B cell (primary cell): Measurements from ENCODE around the gene CCDC91. TPM values are rescaled to one million over a fixed set of nuclear protein-coding genes. Genes with fewer than 3 reads are reported as not detected.

ENCODE experiments used
- ATAC-seq: fragments of 200-7000 bp; cut with Tn5 transposase; one replicate; pipeline ENCODE4 v1.10.0; 2021; ENCODE audit warnings: low read depth, mild to moderate bottlenecking, moderate number of reproducible peaks, moderate library complexity
- CTCF ChIA-PET: fragments of 350-600 bp; sonication (Branson Sonifier 250); formaldehyde crosslinking; loops from one replicate; lab custom pipeline; 2021; ENCODE audit warnings: antibody characterized with exemption, inconsistent platforms; lab: Charles Lee
- POLR2A ChIA-PET: fragments of 350-600 bp; sonication (Branson Sonifier 250); formaldehyde crosslinking; loops from one replicate; lab custom pipeline; 2021; ENCODE audit warnings: antibody characterized with exemption; lab: Charles Lee
- DNase-seq: peaks from one replicate; pipeline ENCODE4 v3.0.0; 2013
- H2AFZ ChIP-seq: 2 replicates; pipeline ENCODE4 v1.6.1; 2012; ENCODE audit warnings: mild to moderate bottlenecking, low read depth, low read length; ENCODE audit not compliant: insufficient read depth, poor library complexity, severe bottlenecking
- H3K27ac ChIP-seq, 2 donors: 1 replicate in 1 of 2; 2 replicates in 1 of 2; pipeline ENCODE4 v1.5.1; 2012 to 2013; ENCODE audit warnings: low read length in 2 of 2, mild to moderate bottlenecking in 2 of 2, moderate library complexity in 1 of 2
- H3K27me3 ChIP-seq, 4 experiments: fragments of 200-600 bp in 1 of 4; sonication (generic) in 1 of 4; replicated peaks in 1 of 4; 1 replicate in 2 of 4; 2 replicates in 2 of 4; pipeline versions ENCODE4 v1.6.1 to v1.7.0; 2013 to 2016; ENCODE audit warnings: low read length in 3 of 4, mild to moderate bottlenecking in 2 of 4, mixed read lengths in 1 of 4, moderate library complexity in 1 of 4; ENCODE audit not compliant: insufficient read depth in 4 of 4, control insufficient read depth in 3 of 4; ENCODE audit errors: control extremely low read depth in 1 of 4
- H3K36me3 ChIP-seq, 2 experiments: replicated peaks in 1 of 2; 1 replicate in 1 of 2; 2 replicates in 1 of 2; pipeline versions ENCODE4 v1.6.1 to v1.7.1; 2013; ENCODE audit warnings: low read length in 1 of 2; ENCODE audit not compliant: insufficient read depth in 2 of 2, control insufficient read depth in 1 of 2; ENCODE audit errors: control extremely low read depth in 1 of 2, extremely low read depth in 1 of 2
- H3K4me1 ChIP-seq, 2 donors: fragments of 200-600 bp in 1 of 2; sonication (generic) in 1 of 2; 1 replicate in 1 of 2; 2 replicates in 1 of 2; pipeline versions ENCODE4 v1.5.1 to v1.6.1; 2013 to 2017; ENCODE audit warnings: low read length in 2 of 2; ENCODE audit not compliant: control insufficient read depth in 2 of 2, insufficient read depth in 2 of 2
- H3K4me2 ChIP-seq: replicated peaks from 2 replicates; pipeline ENCODE3; 2012; ENCODE audit warnings: mild to moderate bottlenecking, low read depth, low read length; ENCODE audit not compliant: poor library complexity, severe bottlenecking
- H3K4me3 ChIP-seq, 5 experiments: fragments of 200-600 bp in 1 of 5; sonication (generic) in 1 of 5; 1 replicate in 3 of 5; 2 replicates in 2 of 5; pipeline versions ENCODE4 v1.5.1 to v1.7.0; 2011 to 2016; ENCODE audit warnings: low read length in 4 of 5, mild to moderate bottlenecking in 4 of 5, low read depth in 2 of 5, control low read depth in 1 of 5, moderate library complexity in 1 of 5; ENCODE audit not compliant: insufficient read depth in 1 of 5; ENCODE audit errors: control extremely low read depth in 1 of 5, extremely low read depth in 1 of 5
- H3K79me2 ChIP-seq: fragments of 200-600 bp; sonication (generic); one replicate; pipeline ENCODE4 v1.6.0; 2016; ENCODE audit warnings: low read length; ENCODE audit not compliant: control insufficient read depth, insufficient read depth
- H3K9ac ChIP-seq: fragments of 200-600 bp; sonication (generic); 2 replicates; pipeline ENCODE4 v1.6.1; 2017; ENCODE audit warnings: mild to moderate bottlenecking, low read length, moderate library complexity
- H3K9me3 ChIP-seq, 3 donors: one replicate each; pipeline versions ENCODE4 v1.6.1 to v1.7.1; 2013; ENCODE audit warnings: low read length in 2 of 3; ENCODE audit not compliant: control insufficient read depth in 2 of 3, insufficient read depth in 1 of 3; ENCODE audit errors: control extremely low read depth in 1 of 3
- H4K20me1 ChIP-seq: 2 replicates; pipeline ENCODE4 v1.6.0; 2012; ENCODE audit warnings: mild to moderate bottlenecking, low read length; ENCODE audit not compliant: insufficient read depth, control insufficient read depth, poor library complexity, severe bottlenecking
- H3K27ac Mint-ChIP-seq: one replicate; pipeline ENCODE4 v1.8.0; 2021; ENCODE audit warnings: mixed read lengths
- H3K27me3 Mint-ChIP-seq: one replicate; pipeline ENCODE4 v1.8.0; 2021; ENCODE audit warnings: mixed read lengths
- H3K4me1 Mint-ChIP-seq: one replicate; pipeline ENCODE4 v1.8.0; 2021; ENCODE audit warnings: mixed read lengths
- H3K4me3 Mint-ChIP-seq: one replicate; pipeline ENCODE4 v1.8.0; 2021; ENCODE audit warnings: mixed read lengths
- H3K9me3 Mint-ChIP-seq: one replicate; pipeline ENCODE4 v1.8.0; 2022; ENCODE audit warnings: mixed read lengths; ENCODE audit not compliant: insufficient read depth
- EZH2 ChIP-seq: IDR thresholded peaks from 2 replicates; pipeline ENCODE4 v1.6.1; 2012; ENCODE audit warnings: borderline replicate concordance, low read depth, mild to moderate bottlenecking, moderate library complexity, low read length; ENCODE audit not compliant: insufficient read depth, poor library complexity, severe bottlenecking
- WGBS: methylation state at CpG from one replicate; pipeline ENCODE4 v1.1.5; 2013; ENCODE audit warnings: missing lambda C conversion rate; ENCODE audit not compliant: insufficient coverage; 5-methylcytosine and 5-hydroxymethylcytosine counted together
- intact Hi-C: fragments of 100-400 bp; cut with micrococcal nuclease; formaldehyde crosslinking; loops from one replicate; pipeline ENCODE4 v1.10.0; 2022
- polyA plus RNA-seq: library from polyadenylated mRNA; depleted of rRNA; stranded (reverse); fragments of >200 nt; gene quantifications from 2 replicates; pipeline ENCODE4 v1.2.3, GENCODE V29; 2012
- total RNA-seq, 2 donors: library from RNA; stranded (reverse); fragments of 120-200 nt in 1 of 2; gene quantifications; 1 replicate in 1 of 2; 2 replicates in 1 of 2; pipeline versions ENCODE4 v1.2.3 to v1.2.4, GENCODE V29; 2013 to 2022
- TF ChIP-seq, protein P1 (sequence below): fragments of 200-600 bp; IDR thresholded peaks from one replicate; pipeline ENCODE4 v1.8.0; 2022; ENCODE audit warnings: antibody characterized with exemption, mild to moderate bottlenecking

The CCDC91 gene
- total and polyA plus RNA-seq, 2 donors (not counting 1 experiment from before 2014, with no cell fraction given) = 10.9 to 64.8 TPM

DNA sequence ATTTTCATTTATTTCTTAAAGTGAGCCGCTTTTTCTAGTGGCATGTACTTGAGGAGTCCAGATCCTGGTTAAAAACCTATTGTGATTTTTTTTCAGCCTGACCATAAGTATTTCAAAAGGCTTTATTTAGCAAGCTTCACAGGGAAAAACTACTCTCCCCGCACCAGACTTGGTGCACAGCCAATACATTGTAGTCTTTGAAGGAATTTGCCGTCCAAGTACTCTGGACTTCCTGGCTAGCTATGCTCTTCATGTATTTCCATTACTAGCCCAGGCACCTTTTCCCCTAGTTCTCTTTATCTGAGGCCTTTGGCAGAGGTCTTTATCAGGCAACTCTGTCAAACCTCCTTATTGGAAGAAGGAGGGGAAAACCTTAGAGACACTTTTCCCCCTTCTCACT is 234.7 kb downstream of the CCDC91 start:
- no peak overlapping the region for H3K27ac Mint-ChIP-seq
- H3K27me3 Mint-ChIP-seq = no peaks in the 10 kb centered on the region
- H3K4me3 Mint-ChIP-seq = no peak overlapping the region
- ChIA-PET CTCF (no interaction called here), POLR2A (no interaction called here)
- H4K20me1 ChIP-seq = no peaks in the 10 kb centered on the region
- no peak overlapping the region for H3K27ac ChIP-seq
- no peaks in the 10 kb centered on the region for H3K4me1 ChIP-seq
- H3K4me1 Mint-ChIP-seq = peaks cover 6% of the 10 kb centered on the region
- ATAC-seq (no peak), DNase-seq (no peak)
- intact Hi-C loops = no loop called here
- no peak overlapping the region for H3K4me3 ChIP-seq
- H3K27me3 ChIP-seq = no peaks in the 10 kb centered on the region
- TF ChIP-seq, protein P1, sequence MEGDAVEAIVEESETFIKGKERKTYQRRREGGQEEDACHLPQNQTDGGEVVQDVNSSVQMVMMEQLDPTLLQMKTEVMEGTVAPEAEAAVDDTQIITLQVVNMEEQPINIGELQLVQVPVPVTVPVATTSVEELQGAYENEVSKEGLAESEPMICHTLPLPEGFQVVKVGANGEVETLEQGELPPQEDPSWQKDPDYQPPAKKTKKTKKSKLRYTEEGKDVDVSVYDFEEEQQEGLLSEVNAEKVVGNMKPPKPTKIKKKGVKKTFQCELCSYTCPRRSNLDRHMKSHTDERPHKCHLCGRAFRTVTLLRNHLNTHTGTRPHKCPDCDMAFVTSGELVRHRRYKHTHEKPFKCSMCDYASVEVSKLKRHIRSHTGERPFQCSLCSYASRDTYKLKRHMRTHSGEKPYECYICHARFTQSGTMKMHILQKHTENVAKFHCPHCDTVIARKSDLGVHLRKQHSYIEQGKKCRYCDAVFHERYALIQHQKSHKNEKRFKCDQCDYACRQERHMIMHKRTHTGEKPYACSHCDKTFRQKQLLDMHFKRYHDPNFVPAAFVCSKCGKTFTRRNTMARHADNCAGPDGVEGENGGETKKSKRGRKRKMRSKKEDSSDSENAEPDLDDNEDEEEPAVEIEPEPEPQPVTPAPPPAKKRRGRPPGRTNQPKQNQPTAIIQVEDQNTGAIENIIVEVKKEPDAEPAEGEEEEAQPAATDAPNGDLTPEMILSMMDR = no peak
- no peak for TF ChIP-seq EZH2
- H3K9me3 Mint-ChIP-seq = no peaks in the 10 kb centered on the region
- 100% methylated on average over 1 of the region's 3 CpGs for WGBS
- H3K9me3 ChIP-seq = peaks cover 0 to 2% (median 0%) of the 10 kb centered on the region in 3 donors
- no peak overlapping the region for H3K4me2 ChIP-seq
- H3K9ac ChIP-seq = no peak overlapping the region
- H3K79me2 ChIP-seq = no peaks in the 10 kb centered on the region
- H3K36me3 ChIP-seq = no peaks in the 10 kb centered on the region
- no peak overlapping the region for H2AFZ ChIP-seq

DNA sequence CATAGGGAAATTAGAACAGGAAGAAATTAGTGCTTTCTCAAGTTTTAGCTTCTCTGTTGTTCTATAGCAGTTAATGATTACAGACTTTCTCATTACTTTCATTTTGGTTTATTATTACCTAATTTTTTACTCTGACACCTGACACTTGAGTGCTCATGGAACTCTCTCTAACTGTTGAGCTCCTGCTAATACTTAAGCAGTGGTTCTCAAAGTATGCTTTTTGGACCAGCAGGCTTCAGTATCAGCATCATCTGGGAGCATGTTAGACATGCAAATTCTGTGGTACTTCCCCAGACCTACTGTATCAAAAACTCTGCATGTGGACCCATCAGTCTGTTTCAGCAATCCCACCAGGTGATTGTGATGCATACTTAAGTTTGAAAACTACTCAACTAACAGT is 235.3 kb downstream of the CCDC91 start:
- Mint-ChIP-seq H3K4me3 (no peak overlapping the region), H3K4me1 (peaks cover 6% of the 10 kb centered on the region), H3K27ac (no peak overlapping the region), H3K27me3 (no peaks in the 10 kb centered on the region), H3K9me3 (no peaks in the 10 kb centered on the region)
- Histone ChIP-seq H3K4me2 (no peak overlapping the region), H3K79me2 (no peaks in the 10 kb centered on the region), H4K20me1 (no peaks in the 10 kb centered on the region), H3K36me3 (no peaks in the 10 kb centered on the region), H3K4me3 (no peak overlapping the region), H3K4me1 (no peaks in the 10 kb centered on the region), H3K9ac (no peak overlapping the region), H3K9me3 (no peaks in the 10 kb centered on the region), H2AFZ (no peak overlapping the region), H3K27me3 (no peaks in the 10 kb centered on the region), H3K27ac (no peak overlapping the region)
- intact Hi-C loops = no loop called here
- no peak for TF ChIP-seq EZH2
- TF ChIP-seq, protein P1 = no peak
- ChIA-PET CTCF (no interaction called here), POLR2A (no interaction called here)
- ATAC-seq = no peak
- no peak for DNase-seq
